ENCODE results near the gene ADGRG7.
"Not testable (repeated sequence)": the region's sequence is repeated elsewhere in the genome, so short reads cannot be mapped to it uniquely, and the experiment has no call there.

GRCh38 chr3:100661294-100661693, 51.9 kb downstream of the ADGRG7 start:
- not testable (repeated sequence) for TF ChIP-seq CTCF (IDR thresholded peaks at IDR 0.05 in 4 of 5, conservative IDR thresholded peaks at IDR 0.05 in 1 of 5); POLR2A (IDR thresholded peaks at IDR 0.05)

Data from gastrocnemius medialis (tissue), 4 donors.